Measurements from ENCODE around the gene KXD1.
A peak's percentile ranks its signal among the peaks of the same experiment; 100 is the strongest.
"Not testable (repeated sequence)": the region's sequence is repeated elsewhere in the genome, so short reads cannot be mapped to it uniquely, and the experiment has no call there.

The KXD1 gene

GRCh38 chr19:18587561-18587960 is 29.9 kb downstream of the KXD1 start:
- DNase-seq = no peak

DNA sequence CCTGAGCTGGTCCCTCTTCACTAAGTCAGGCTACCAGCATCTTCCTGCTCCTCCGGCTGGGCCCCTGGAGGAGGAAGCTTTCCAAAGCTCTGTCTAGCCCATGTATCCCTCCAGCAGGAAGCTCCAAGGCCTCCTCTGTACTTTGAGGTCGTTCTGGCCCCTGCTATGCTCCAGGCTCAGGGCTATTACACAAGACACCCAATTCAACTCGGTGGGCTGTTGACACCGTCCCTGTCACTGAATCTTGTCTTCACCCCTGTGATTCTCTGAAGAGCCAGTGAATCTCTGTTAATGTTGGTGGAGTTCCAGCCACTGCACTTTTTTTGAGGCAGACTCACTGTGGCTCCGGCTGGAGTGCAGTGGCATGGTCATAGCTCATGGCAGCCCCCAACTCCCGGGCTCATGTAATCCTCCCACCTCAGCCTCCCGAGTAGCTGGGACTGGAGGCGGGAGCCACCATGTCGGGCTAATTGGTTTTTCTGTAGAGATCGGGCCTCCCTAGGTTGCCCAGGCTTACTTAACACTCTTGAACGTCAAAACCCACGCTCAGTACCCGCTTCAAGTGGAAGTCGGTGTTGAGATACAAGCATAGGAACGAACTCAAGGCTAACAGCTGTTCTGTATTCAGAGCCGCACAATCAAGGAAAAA is 30.4 kb downstream of the KXD1 start:
- no peak for DNase-seq

- peak; percentile 40 for DNase-seq
Measured at GRCh38 chr19:18588611-18589379, 31.1 kb downstream of the KXD1 start, which contains the start of gene REX1BD. REX1BD (plus strand) TSS chr19:18588798; CDS start chr19:18588802, 4 bp downstream.

DNA sequence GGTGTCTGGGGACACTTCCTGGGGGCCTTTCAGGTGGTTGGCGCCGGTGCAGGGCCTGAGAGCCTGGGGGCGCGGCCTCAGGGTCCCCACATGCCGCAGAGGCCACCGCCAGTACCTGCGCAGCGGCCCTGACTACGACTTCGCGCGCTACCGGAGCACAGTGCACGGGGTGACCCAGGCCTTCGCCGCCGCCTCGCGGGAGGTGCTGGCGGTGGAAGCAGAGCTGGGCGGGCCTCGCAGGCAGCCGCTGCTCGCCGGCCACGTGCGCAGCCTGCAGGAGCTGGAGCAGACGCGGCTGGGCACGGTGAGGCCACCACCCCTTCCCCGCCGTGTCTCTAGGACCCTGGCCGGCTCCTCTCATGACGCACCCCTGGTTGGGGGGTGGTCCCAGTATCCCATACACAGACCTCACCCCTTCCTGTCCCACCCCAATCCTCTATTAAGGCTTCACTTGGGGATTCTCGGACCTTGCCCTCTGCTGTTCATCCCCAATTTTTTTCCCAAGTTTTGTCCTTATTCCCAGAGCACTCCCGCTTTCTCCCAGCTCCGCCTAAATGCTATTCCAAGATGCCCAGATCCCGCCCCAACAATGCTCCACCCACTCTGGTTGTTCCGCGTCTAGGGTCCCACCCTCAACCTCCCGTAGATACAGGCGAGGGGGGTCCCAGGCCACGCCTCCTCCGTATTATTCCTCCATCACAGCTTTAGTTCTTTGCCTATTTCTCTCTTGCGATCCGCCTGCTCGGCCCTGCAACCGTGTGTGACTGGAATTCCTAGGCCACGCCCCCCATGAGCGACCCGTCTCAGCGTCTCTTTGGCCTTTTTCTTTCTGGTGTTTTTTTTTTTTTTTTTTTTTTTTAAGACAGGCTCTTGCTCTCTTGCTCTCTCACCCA is 32.0 kb downstream of the KXD1 start:
- DNase-seq = peak; percentile 50

- DNase-seq = no peak
Measured at GRCh38 chr19:18590273-18591272, 32.9 kb downstream of the KXD1 start.

DNA sequence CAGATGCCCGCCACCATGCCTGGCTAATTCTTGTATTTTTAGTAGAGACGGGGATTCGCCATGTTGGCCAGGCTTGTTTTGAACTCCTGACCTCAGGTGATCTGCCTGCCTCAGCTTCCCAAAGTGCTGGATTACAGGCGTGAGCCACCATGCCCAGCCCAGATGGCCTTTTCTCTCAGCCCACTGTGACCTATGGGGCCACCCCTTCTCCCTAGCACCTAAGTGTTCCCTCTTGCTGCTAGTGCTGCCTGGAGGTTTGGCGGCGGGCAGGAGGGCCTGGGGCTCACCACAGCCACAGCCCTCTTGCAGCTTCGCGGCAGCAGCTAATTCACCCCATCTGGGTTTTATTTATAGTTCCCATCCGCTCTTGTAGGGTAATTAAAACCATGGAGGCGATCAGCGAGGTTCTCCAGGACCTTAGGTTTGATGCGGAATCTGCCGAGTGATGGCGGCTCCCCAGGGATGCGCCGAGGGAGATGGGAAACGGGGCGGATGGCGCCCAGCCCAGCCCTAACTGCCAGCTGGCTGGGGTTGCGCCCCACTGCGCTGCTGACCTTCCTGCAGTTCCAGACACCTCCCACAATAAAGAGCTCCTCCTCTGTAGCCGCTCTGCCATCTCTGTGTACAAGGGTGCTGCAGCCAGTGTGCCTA is 34.2 kb downstream of the KXD1 start:
- DNase-seq = no peak

DNA sequence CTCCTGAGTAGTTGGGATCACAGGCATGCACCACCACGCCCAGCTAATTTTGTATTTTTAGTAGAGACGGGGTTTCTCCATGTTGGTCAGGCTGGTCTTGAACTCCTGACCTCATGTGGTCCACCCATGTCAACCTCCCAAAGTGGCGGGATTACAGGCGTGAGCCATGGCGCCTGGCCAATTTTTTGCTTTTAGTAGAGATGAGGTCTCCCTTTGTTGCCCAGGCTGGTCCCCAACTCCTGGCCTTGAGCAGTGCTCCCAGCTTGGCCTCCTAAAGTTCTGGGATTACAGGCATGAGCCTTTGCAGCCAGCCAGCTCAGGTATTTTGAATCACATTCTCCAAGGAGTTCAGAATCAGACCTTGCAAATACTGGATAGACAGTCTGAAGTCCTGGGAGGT is 35.1 kb downstream of the KXD1 start:
- not testable (repeated sequence) for DNase-seq

- no peak for DNase-seq
Measured at GRCh38 chr19:18593367-18594095, 35.9 kb downstream of the KXD1 start.

GRCh38 chr19:18594096-18594823 is 36.6 kb downstream of the KXD1 start:
- no peak for DNase-seq

GRCh38 chr19:18594824-18595373 is 37.2 kb downstream of the KXD1 start:
- DNase-seq = no peak

DNA sequence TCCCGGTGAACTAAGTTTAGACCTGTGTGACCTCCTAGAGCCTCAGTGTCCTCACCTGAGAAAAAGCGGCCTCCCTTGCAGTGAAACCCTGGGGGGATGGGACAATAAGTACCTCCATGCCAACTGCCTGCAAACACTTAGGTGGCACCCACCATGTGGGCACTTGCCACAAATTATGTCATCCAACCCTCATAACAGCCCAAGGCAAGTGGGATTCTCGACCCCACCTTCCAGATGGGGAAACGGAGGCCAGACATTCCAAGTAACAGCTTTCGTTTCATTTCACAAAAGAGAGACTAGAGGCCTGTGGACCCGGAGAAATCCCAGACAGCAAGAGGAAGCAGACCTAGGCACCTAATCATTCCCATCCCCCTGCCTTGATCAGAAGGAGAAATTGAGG is 37.8 kb downstream of the KXD1 start:
- DNase-seq = no peak

DNA sequence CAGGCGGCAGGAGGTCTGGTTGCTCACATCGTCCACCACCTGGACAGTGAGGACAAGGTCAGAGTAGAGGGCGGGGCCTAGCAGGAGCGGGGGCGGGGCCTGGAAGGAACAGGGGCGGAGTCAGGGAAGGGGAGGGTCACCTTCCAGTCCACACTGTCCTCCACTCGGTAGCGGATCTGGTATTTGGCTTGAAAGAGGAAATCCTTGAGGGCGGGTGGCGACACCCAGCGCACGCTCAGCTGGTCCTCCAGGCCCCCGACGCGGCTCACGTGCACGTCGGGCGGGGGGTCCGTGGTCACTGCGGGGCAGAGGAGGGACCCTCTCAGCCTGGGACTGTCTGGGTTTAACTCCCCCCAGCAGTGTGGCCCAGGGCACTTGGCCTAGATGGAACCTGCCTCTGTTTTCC is 39.1 kb downstream of the KXD1 start:
- no peak for DNase-seq

GRCh38 chr19:18597809-18598660 is 40.4 kb downstream of the KXD1 start:
- no peak for DNase-seq

GRCh38 chr19:18599485-18599884 is 41.8 kb downstream of the KXD1 start:
- DNase-seq = no peak

DNA sequence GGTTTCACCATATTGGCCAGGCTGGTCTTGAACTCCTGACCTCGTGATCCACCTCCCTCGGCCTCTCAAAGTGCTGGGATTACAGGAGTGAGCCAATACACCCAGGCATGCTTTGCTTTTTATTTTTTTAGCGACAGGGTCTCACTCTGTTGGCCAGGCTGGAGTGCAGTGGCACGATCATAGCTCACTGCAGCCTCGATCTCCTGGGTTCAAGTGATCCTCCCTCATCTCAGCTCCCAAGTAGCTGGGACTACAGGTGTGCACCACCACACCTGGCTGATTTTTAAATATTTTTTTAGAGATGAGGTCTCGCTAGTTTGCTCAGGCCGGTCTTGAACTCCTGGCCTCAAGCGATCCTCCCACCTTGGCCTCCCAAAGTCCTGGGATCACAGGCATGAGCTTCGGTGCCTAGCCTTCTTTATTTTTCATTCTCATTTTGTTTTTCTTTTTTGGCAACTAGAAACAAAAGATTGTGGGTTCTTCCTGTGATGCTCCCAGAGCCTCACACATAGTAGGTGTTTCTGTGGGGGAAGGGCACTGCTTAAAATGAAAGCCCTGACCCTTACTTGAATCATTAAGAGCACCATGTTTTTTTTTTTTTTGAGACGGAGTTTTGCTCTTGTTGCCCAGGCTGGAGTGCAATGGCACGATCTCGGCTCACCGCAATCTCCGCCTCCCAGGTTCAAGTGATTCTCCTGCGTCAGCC is 43.2 kb downstream of the KXD1 start:
- not testable (repeated sequence) for DNase-seq

DNA sequence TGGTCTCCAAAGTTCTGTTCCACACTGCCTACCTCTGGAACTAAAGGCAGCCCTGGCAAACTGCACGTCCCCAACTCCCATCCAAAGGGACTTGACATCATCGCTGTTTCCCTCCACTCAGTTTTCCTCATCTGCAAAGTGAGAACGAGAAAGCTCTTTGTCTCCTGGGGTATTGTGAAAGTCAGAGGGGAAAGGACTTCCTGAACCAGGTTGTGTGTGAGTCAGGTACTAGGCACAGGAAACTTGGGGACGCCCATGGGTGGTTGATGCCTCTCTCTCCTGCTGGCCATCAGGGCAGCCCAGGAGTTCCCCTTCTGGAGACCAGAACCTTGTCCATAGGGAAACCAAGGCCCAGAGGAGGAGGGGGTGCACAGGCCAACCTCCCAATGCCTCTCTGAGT is 44.2 kb downstream of the KXD1 start:
- no peak for DNase-seq

DNA sequence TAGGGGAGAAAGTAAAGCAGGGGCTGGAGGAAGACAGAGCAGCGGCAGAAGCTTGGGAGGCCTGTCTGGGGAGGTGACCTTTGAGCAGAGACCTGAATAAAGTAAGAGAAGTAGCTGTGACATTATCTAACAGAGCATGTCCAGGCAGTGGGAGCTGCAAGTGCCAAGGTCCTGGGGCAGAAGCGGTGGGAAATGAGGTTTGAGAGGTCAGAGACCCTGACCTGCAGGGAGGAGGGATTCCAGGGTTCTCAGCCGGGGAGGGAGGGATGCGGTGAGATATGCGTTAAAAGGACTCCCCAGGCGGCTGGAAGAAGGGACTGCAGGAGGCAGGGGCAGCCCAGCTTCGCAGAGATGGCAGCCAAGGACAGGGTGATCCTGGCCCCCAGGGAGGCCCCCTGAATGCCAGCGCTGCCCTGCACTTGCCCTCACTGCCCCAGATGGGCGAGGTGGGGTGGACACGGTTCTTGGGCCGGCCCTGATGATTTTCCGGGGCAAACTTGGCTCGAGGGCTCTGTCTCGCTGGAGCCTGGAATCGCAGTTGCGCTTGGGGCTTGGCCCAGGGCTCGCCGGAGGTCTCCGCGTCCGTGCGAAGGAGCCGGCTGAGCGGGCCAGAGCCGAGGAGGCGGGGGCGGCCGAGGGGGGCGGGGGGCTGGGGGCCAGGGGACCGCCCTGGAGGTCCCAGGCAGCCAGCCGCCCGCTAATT is 45.7 kb downstream of the KXD1 start:
- DNase-seq = no peak

All from NCI-H2107 (cell line).